Dendritic cell treated with granulocyte-macrophage colony-stimulating factor and Interleukin-4, amounts not matched to agents 40 ng/mL and 50 ng/mL, for 4 days (primary cell): Measurements from ENCODE around the gene SGK1.
A peak's percentile ranks its signal among the peaks of the same experiment; 100 is the strongest.

ENCODE experiments used
- H3K27ac Mint-ChIP-seq: one replicate; pipeline ENCODE4 v1.8.0; 2022; ENCODE audit warnings: mild to moderate bottlenecking, mixed read lengths
- H3K27me3 Mint-ChIP-seq: one replicate; pipeline ENCODE4 v1.8.0; 2022; ENCODE audit warnings: mild to moderate bottlenecking, mixed read lengths
- H3K36me3 Mint-ChIP-seq: one replicate; pipeline ENCODE4 v1.8.0; 2022; ENCODE audit warnings: low read depth, mixed read lengths
- H3K4me1 Mint-ChIP-seq: one replicate; pipeline ENCODE4 v1.8.0; 2022; ENCODE audit warnings: low read depth, mixed read lengths
- H3K4me3 Mint-ChIP-seq: one replicate; pipeline ENCODE4 v1.8.0; 2022; ENCODE audit warnings: mild to moderate bottlenecking, moderate library complexity, mixed read lengths
- H3K9me3 Mint-ChIP-seq: one replicate; pipeline ENCODE4 v1.8.0; 2022; ENCODE audit warnings: mixed read lengths
- intact Hi-C: fragments of 100-400 bp; cut with micrococcal nuclease; formaldehyde crosslinking; loops from one replicate; pipeline ENCODE4 v1.15.0; 2022

SGK1 gene

DNA sequence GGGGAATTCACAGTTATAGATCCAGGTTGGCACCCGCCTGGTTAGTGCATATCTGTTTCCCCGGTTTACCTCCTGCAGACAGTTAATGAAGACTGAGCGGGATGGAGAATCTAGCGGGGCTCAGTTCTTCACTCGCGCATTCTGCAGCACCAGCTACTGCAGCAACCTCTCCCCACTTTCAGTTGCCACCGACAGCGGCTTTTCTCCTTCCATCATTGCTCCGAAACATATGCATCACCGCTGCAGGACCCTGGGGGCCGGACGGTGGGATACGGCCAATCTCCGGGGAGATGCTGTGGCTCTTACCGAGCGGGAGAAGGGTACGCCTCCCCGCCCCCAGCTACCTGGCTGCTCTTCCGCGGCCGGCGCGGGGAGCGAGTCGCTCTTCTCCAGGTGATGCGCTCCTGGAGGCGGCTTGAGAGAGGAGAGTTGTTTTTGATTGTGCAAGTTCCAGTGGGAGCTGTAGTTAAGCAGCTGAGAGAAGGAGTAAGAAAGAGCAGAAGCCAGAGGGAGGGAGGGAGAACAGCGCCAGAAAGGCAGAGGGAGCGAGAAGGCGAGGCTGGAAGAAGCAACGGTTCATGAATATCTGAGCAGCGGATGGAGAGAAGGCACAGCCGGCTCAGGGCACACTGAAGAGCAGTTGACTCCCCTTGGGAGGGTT, at the start of gene SGK1:
SGK1 (minus strand) TSS at position 642 of the 661 bp plus-strand sequence. CDS start 652 bp downstream, outside the sequence.
- Mint-ChIP-seq H3K4me1 (peaks cover 13% of the 10 kb centered on the region), H3K9me3 (peaks cover 20% of the 10 kb centered on the region), H3K27ac (peak within 1 kb of the TSS; percentile 55), H3K27me3 (peaks cover 39% of the 10 kb centered on the region), H3K4me3 (peak within 1 kb of the TSS; percentile 83), H3K36me3 (no peaks in the 10 kb centered on the region)
- intact Hi-C loops, result loop anchor here (10.0 kb wide), 1 partner anchor 63 kb away; no protein-coding TSS in a partner anchor

- no peaks in the 10 kb centered on the region for H3K27me3 Mint-ChIP-seq
- no peaks in the 10 kb centered on the region for H3K36me3 Mint-ChIP-seq
- intact Hi-C loops, result no loop called here
- peaks cover 9% of the 10 kb centered on the region for H3K9me3 Mint-ChIP-seq
- peaks cover 14% of the 10 kb centered on the region for H3K4me1 Mint-ChIP-seq
- H3K4me3 Mint-ChIP-seq, result no peak overlapping the region
- H3K27ac Mint-ChIP-seq, result no peak overlapping the region
These were observed 45.6 kb upstream of the SGK1 start for GRCh38 chr6:134363323-134364039.

- Mint-ChIP-seq H3K27ac (peak overlapping the region; percentile 40), H3K27me3 (no peaks in the 10 kb centered on the region), H3K4me1 (peaks cover 26% of the 10 kb centered on the region), H3K9me3 (peaks cover 14% of the 10 kb centered on the region), H3K36me3 (no peaks in the 10 kb centered on the region), H3K4me3 (no peak overlapping the region)
- intact Hi-C loops, result no loop called here
These were observed 43.1 kb upstream of the SGK1 start for GRCh38 chr6:134361011-134361410.

GRCh38 chr6:134359302-134359701, 41.4 kb upstream of the SGK1 start:
- Mint-ChIP-seq H3K27ac (no peak overlapping the region), H3K4me3 (no peak overlapping the region), H3K36me3 (no peaks in the 10 kb centered on the region), H3K9me3 (peaks cover 17% of the 10 kb centered on the region), H3K4me1 (peaks cover 26% of the 10 kb centered on the region), H3K27me3 (no peaks in the 10 kb centered on the region)
- intact Hi-C loops, result no loop called here

DNA sequence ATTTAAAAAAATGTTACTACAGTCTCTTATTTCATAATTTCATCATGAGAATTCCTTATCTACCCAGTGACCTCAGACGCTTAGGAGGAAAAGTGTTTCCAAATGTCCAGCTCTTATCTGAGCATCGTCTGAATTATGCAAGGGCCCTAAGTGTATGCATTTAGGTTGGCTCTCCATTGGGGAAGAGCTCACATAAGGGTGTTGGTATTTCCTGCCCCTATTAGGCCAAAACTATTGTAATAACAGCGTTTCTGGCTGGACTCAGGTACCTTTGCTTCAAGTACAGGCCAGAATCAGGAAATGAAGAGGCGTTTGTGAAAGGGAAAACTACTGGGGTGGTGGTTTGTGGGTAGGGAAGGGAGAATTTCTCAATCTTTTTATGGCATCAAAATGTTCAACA, 40.4 kb upstream of the SGK1 start:
- H3K4me1 Mint-ChIP-seq, result peaks cover 33% of the 10 kb centered on the region
- intact Hi-C loops, result no loop called here
- no peaks in the 10 kb centered on the region for H3K27me3 Mint-ChIP-seq
- no peak overlapping the region for H3K27ac Mint-ChIP-seq
- H3K9me3 Mint-ChIP-seq, result peaks cover 17% of the 10 kb centered on the region
- H3K4me3 Mint-ChIP-seq, result no peak overlapping the region
- no peaks in the 10 kb centered on the region for H3K36me3 Mint-ChIP-seq

- no peaks in the 10 kb centered on the region for H3K36me3 Mint-ChIP-seq
- H3K27me3 Mint-ChIP-seq, result no peaks in the 10 kb centered on the region
- intact Hi-C loops, result no loop called here
- H3K4me3 Mint-ChIP-seq, result no peak overlapping the region
- peaks cover 46% of the 10 kb centered on the region for H3K4me1 Mint-ChIP-seq
- peaks cover 9% of the 10 kb centered on the region for H3K9me3 Mint-ChIP-seq
- no peak overlapping the region for H3K27ac Mint-ChIP-seq
These were observed 39.1 kb upstream of the SGK1 start for GRCh38 chr6:134357022-134357487.

GRCh38 chr6:134356405-134356804, 38.5 kb upstream of the SGK1 start:
- H3K4me1 Mint-ChIP-seq, result peaks cover 51% of the 10 kb centered on the region
- intact Hi-C loops, result no loop called here
- no peaks in the 10 kb centered on the region for H3K27me3 Mint-ChIP-seq
- H3K36me3 Mint-ChIP-seq, result no peaks in the 10 kb centered on the region
- no peak overlapping the region for H3K27ac Mint-ChIP-seq
- H3K4me3 Mint-ChIP-seq, result no peak overlapping the region
- peaks cover 9% of the 10 kb centered on the region for H3K9me3 Mint-ChIP-seq

GRCh38 chr6:134352786-134353480, 35.0 kb upstream of the SGK1 start:
- no peaks in the 10 kb centered on the region for H3K36me3 Mint-ChIP-seq
- no peak overlapping the region for H3K27ac Mint-ChIP-seq
- H3K4me3 Mint-ChIP-seq, result no peak overlapping the region
- H3K27me3 Mint-ChIP-seq, result no peaks in the 10 kb centered on the region
- H3K9me3 Mint-ChIP-seq, result peaks cover 9% of the 10 kb centered on the region
- intact Hi-C loops, result no loop called here
- H3K4me1 Mint-ChIP-seq, result peaks cover 33% of the 10 kb centered on the region

DNA sequence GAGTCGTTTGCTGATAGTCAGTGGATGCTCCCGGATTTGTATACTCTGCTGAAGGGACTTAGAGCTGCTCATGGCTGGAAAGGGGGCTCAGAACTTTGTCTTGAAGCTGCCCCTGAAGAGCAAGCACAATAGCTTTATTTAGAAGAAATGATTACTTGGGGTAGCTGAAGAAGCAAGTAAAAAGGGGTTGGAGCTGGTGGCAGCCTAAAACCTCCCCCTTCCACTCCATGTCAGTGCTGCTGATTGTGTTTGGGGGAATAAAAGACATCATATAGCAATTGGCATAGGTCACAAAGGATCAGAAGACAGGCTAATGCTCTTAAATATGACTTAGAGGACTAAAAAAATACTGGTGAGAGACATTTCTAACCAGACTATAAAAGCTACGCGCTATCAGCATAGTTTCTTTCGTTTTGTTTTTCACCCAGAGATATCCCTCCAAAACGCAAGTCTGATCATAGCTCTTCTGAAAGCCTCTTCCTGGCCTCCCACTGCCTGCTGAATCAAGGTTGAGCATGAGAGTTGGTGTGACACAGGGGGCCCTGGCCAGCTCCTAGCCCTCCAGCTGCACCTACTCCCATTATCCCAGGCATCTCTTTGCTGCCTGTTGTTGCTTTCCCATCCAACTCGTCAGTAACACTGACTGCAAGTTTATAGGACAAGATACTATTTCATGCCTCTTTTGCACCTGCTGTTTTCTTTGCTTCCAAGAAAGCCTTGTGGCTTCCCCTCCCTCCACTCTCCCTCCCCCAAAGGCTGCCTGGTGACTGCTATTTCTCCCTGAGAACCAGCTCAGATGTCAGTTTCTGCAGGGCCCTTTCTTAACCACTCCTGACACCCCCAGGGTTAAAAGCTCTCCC, 33.9 kb upstream of the SGK1 start:
- intact Hi-C loops, result no loop called here
- H3K27me3 Mint-ChIP-seq, result no peaks in the 10 kb centered on the region
- no peaks in the 10 kb centered on the region for H3K36me3 Mint-ChIP-seq
- H3K4me1 Mint-ChIP-seq, result peaks cover 31% of the 10 kb centered on the region
- H3K9me3 Mint-ChIP-seq, result peaks cover 9% of the 10 kb centered on the region
- H3K27ac Mint-ChIP-seq, result peak overlapping the region; percentile 20
- no peak overlapping the region for H3K4me3 Mint-ChIP-seq

DNA sequence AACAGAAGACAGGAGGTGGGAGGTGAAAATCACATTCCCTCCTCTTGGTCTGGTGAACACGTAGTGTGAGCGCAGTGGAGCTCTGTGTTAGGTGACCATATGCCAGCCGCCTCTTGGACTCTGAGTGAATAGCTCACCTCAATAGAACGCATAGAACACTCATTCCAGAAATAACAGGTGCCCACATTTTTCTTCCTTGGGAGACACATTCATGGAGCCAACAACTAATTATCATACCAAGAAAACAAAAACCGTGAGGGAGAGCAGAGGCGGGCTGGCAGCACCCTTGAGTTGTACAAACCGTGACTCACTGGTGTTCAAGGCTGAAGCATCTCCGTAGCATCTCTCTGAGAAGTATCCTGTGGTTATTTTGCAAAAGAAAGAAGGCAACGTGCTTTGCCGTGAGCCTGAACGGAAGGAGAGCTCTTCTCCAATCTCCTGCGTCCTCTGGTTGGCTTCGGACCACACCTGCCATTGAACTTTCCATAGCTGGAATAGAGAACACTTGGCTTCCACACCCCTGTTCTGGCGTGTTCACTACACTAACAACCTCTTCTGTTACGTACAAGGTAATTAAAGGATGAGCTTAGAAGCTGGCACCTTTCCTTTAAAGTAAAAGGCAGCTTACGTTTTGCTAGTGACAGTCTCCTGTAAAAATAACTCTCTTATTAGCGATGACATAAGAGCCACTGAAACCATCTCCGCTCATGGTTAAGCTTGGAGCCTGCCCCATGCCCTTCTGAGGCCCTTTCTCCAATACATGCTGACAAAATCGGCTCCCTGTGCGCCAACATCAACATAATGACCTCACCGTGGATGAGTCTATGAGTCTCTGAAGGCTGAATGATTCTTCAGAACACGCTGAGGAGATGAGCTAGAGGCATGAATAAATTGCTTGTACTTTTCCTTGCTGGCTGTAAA, 30.2 kb upstream of the SGK1 start:
- no peak overlapping the region for H3K4me3 Mint-ChIP-seq
- intact Hi-C loops, result no loop called here
- H3K9me3 Mint-ChIP-seq, result no peaks in the 10 kb centered on the region
- H3K4me1 Mint-ChIP-seq, result peaks cover 38% of the 10 kb centered on the region
- peak overlapping the region; percentile 25 for H3K27ac Mint-ChIP-seq
- no peaks in the 10 kb centered on the region for H3K27me3 Mint-ChIP-seq
- no peaks in the 10 kb centered on the region for H3K36me3 Mint-ChIP-seq

DNA sequence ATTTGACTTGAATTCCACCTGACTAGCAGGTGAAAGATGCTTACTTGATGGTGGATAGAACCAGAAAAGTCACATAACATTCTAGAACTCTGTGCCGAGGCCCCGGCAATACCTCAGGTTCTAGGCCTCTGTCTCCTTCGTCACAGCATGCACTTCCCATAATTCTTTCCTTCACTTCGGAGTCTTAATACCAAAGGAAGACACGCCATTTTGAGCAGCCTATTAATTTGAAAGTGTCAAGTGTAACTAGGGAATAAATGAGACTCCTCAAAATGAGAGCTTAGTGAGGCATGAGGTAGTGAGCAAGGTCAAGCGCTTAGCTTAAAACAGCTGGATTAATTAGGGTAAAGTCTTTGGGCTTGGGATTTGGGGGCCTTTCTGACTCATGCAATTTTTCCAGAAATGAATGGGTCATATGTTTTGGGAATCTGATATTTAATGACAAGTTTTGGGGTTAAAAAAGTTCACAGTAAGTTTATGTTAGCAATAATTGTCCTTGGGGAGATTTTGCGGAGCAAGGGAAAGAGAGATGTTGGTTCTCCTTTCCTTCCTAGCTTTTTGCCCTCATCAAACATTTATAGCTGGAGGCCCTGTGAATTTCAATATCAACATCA, 29.1 kb upstream of the SGK1 start:
- no peaks in the 10 kb centered on the region for H3K9me3 Mint-ChIP-seq
- no peaks in the 10 kb centered on the region for H3K36me3 Mint-ChIP-seq
- H3K4me1 Mint-ChIP-seq, result peaks cover 27% of the 10 kb centered on the region
- H3K4me3 Mint-ChIP-seq, result no peak overlapping the region
- H3K27ac Mint-ChIP-seq, result no peak overlapping the region
- intact Hi-C loops, result no loop called here
- no peaks in the 10 kb centered on the region for H3K27me3 Mint-ChIP-seq

DNA sequence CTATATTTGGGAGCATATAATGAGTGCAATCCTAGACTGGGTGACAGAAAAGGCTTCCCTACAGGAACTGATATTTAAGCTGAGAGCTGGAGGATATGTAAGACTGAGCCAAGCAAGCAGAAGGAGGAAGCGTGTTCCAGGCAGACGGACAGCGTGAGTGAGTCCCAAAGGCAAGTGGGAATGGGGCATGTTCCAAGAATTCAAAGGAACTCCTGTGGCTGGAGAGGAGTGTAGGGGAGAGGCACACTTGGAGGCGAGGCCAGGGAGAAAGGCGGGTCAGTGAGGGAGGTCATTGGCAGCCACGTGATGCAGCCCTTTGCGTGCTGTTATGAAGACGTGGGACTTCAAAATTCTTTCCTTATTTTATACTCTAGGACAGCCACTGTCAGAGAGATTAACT, 27.9 kb upstream of the SGK1 start:
- no peaks in the 10 kb centered on the region for H3K27me3 Mint-ChIP-seq
- intact Hi-C loops, result no loop called here
- no peaks in the 10 kb centered on the region for H3K9me3 Mint-ChIP-seq
- H3K27ac Mint-ChIP-seq, result peak overlapping the region; percentile 54
- peaks cover 22% of the 10 kb centered on the region for H3K4me1 Mint-ChIP-seq
- H3K36me3 Mint-ChIP-seq, result no peaks in the 10 kb centered on the region
- no peak overlapping the region for H3K4me3 Mint-ChIP-seq
